GM04503 (cell line): ENCODE measurements around the gene HPDL.
A peak's percentile ranks its signal among the peaks of the same experiment; 100 is the strongest.
"Not testable (repeated sequence)": the region's sequence is repeated elsewhere in the genome, so short reads cannot be mapped to it uniquely, and the experiment has no call there.

ENCODE experiments used
- DNase-seq: peaks from one replicate; pipeline ENCODE4 v3.0.0-alpha.2; 2012; ENCODE audit warnings: low read depth

The HPDL gene

DNA sequence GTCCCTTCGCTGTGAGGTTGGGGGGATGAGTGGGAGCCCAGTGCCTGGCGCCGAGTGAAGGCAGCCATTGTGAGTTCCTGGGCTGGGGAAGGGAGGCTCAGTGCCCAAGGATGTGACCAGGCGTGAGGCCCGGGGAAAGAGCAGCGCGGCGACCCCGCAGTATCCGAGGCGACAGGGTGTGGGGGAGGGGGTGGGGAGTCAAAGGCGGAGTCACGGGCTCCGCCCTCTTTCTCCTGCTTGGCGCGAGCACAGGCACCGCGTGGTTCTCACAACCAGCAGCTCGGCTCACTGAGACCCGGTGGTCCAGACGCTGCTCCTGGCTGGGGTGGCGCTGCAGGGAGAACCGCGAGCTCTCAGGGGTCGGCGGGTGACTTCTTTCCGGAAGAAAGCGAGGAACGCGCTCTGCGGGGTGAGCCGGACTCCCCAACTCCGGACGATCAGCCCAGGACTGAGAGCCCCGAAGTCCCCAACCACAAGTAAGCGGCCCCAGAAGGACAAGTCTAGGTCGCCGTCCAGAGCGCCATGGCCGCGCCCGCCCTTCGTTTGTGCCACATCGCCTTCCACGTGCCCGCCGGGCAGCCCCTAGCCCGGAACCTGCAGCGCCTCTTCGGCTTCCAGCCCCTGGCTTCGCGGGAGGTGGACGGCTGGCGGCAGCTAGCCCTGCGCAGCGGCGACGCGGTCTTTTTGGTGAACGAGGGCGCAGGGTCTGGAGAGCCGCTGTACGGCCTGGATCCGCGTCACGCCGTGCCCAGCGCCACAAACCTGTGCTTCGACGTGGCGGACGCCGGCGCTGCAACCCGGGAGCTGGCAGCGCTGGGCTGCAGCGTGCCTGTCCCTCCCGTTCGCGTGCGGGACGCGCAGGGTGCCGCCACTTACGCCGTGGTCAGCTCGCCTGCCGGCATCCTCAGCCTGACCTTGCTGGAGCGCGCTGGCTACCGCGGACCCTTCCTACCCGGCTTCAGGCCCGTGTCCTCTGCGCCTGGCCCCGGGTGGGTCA lies at the start of gene HPDL:
Gene HPDL (plus strand): TSS at position 269 of the 997 bp plus-strand sequence. CDS start 254 bp downstream, at position 523.
- DNase-seq: no peak

DNA sequence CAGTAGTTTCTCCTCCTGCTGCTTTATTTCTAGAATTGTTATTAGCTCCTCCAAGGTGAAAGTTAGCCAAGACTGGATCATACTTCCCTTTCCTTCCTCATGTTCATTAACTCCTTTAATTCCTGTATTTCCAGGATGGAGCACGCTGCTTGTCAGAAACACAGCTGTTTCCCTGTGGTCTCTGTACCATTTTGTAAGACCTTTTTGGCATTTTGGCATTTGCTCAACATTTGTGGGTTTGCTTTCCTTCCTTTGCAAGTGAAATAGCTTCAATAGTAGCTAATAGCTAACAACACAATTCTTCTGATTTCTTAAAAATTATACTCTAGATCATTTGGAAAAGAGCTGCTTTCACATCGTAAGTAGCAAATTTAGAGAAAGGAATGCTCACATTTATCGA lies 44.3 kb upstream of the HPDL start:
- no peak for DNase-seq

DNA sequence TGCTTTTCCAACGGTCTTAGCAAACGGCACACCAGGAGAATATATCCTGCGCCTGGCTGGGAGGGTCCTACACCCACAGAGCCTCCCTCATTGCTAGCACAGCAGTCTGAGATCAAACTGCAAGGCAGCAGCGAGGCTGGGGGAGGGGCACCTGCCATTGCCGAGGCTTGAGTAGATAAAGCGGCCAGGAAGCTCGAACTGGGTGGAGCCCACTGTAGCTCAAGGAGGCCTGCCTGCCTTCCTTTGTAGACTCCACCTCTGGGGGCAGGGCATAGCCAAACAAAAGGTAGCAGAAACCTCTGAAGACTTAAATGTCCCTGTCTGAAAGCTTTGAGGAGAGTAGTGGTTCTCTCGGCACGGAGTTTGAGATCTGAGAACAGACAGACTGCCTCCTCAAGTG lies 41.8 kb upstream of the HPDL start:
- not testable (repeated sequence) for DNase-seq

DNA sequence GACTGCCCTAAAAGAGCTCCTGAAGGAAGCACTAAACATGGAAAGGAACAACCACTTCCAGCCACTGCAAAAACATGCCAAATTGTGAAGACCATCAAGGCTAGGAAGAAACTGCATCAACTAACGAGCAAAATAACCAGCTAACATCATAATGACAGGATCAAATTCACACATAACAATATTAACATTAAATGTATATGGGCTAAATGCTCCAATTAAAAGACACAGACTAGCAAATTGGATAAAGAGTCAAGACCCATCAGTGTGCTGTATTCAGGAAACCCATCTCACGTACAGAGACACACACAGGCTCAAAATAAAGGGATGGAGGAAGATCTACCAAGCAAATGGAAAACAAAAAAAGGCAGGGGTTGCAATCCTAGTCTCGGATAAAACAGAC lies 40.2 kb upstream of the HPDL start:
- DNase-seq: not testable (repeated sequence)

DNA sequence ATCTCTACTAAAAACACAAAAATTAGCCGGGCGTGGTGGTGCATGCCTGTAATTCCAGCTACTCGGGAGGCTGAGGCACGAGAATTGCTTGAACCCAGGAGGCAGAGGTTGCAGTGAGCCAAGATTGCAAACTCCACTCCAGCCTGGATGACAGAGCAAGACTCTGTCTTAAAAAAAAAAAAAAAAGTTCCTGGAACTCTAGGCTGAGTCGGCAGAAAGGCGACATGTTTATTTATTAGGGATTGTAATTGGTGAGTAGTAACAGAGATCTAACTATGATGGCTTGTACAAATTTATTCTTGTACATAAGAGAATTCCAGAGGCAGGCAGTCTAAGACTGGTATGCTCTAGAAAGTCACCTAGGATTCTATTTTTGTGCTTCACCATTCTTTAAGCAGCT lies 35.7 kb upstream of the HPDL start:
- not testable (repeated sequence) for DNase-seq

DNA sequence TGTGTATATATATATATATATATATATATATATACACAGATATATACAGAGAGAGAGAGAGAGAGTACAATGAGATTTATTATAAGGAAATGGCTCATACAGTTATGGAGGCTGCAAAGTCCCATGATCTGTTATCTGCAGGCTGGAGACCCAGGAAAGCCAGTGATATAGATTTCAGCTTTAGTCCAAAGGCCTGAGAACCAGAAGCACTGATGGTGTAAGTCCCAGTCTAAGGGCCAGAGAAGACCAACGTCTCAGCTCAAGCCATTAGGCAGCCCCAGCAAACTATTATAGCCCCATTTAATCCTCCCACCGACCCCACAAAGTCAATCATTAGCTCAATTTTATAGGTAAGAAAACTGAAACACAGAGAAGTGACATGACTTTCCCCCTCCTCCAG lies 35.0 kb upstream of the HPDL start:
- no peak for DNase-seq

DNA sequence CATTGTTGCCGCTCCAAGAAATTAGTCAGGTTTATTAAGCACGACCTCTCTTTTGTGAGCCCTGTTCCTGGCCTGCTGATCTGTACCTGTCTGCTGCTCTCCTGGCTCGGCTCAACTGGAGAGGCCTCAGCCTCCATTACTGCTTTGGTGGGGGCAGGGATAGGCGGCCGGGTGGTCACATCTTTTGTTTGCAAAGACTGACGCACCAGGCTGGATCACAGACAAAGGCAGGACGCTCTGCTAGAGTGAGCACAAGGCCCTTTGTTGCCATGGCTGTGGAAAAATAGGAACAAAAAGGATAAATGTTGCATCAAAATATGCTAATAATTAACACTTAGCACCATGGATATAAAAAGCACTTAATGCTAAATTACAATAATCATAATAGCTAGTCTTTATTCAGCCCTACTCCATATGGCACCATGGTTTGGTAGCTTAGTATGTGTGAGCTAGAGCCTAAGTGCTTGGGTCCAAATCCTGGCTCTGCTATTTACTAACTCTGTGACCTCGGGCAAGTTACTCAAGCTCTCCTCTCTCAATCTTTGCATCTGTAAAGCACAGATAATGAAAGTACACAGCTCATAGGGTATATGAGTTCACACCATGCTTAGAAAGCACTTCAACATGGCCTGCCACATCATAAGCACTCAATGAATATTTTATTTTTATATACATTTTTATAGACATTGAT lies 28.9 kb upstream of the HPDL start:
- no peak for DNase-seq

DNA sequence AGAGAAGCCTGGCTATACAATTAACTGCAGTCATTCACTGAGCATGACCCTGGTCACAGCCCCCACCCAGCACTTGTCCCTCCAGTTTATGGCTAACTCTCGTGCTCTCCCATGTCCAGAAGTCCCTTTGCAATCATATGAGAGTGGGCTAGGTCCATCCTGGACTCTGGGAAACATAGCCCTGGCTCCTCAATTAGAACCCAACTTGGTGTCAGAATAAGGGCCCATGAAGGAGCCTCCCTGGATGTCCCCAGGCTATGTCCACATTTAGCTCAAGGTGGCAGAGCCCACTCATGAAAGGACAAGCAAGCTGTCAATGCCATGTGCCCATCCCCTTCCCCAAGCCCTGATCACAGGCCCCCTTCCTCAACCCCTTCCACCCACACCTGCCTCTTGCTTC lies 27.4 kb upstream of the HPDL start:
- DNase-seq: no peak

DNA sequence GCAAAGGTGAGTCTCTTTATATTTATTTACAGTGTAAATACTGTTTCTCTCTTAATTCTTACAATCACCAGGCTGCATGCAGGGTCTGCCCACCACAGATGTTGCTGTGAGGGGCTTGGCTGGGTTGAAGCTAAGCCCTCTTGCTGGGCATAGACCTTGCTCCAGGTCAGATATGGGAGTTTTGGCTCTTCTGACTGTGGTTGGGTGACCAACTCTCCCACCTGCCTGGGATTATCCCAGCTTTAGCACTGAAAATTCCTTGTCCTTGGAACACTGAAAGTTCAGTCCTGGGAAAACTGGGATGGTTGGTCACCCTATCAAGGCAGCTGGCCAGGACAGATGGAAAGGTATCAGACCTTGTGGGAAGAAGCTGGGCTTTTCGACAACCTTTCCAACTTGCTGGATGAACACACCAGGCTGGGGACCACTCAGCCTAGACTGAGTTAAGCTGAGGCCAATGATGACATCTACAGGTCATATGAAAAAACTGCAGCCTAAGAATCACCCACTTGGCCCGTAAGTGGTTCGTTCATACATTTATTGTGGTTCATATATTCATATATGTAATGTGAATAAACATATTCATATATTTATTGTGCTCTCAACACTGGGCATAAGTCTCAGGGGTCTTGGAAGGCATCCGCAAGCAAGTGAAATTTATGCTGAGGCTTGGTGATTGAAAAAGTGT lies 26.6 kb upstream of the HPDL start:
- DNase-seq: no peak

DNA sequence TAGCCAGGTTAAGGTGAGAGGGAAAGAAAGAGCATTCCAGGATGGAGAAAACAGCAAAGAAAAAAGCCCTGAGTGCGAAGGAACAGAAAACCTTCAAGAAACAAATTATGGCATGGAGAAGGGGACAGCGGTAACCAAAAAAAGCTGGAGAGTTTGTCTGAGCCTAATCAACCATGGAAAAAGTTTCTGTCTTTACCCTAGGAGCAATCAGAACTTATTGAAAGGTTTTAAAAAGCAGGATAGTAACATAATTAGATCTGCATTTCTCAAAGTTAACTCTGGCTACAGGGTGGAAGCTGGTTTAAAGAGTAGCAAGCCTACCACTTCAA lies 26.1 kb upstream of the HPDL start:
- DNase-seq: no peak

DNA sequence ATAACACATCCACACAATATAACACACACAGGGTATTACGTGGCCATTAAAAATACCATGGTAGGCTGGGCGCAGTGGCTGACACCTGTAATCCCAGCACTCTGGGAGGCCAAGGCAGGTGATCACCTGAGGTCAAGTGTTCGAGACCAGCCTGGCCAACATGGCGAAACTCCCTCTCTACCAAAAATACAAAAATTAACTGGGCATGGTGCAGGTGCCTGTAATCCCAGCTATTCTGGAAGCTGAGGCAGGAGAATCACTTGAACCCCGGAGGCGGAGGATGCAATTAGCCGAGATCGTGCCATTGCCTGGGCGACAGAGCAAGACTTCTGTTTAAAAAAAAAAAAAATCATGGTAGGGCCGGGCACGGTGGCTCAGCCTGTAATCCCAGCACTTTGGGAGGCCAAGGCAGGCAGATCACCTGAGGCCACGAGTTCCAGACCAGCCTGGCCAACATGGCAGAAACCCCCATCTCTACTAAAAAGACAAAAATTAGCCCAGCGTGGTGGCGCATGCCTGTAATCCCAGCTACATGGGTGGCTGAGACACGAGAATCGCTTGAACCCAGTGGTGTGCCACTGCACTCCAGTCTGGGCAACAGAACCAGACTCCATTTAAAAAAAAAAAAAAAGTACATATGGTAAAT lies 24.1 kb upstream of the HPDL start:
- no peak for DNase-seq

DNA sequence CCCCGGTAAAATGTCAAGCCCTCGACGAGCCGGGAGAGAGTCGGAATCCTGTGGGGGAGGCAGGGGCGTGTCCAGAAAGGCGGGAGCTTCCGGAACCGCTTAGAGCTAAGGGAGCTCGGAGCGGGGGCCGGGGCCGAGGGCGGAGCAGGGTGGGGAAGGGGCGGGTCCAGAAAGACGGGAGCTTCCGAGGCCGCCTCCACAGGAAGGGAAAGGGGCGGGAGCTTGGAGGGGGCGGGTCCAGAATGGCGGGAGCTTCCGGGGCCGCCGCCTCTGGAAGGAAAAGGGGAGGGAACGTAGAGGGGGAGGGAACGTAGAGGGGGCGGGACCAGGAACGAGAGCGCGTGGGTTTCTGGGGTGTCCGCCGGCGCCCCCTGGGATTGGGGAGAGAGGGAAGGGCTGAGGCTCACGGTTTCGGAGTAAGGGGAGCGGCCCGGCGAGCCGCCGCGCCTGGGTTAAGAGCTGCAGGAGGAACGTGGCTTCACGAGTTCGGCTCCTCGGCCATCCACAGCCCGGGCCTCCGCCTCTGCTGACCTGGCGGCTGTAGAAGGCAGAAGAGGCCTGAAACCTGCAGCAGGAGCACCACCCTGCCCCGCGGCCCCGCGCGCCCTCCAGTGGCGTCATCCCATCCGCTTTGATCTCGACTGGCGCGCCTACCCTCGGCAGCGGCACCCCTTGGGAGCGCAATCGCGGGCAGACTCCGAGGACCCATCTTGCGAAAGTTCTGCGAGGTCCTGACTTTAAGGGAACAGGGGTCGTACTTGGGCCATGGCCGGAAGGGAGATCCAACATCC lies 23.0 kb upstream of the HPDL start:
- DNase-seq: peak; percentile 81

DNA sequence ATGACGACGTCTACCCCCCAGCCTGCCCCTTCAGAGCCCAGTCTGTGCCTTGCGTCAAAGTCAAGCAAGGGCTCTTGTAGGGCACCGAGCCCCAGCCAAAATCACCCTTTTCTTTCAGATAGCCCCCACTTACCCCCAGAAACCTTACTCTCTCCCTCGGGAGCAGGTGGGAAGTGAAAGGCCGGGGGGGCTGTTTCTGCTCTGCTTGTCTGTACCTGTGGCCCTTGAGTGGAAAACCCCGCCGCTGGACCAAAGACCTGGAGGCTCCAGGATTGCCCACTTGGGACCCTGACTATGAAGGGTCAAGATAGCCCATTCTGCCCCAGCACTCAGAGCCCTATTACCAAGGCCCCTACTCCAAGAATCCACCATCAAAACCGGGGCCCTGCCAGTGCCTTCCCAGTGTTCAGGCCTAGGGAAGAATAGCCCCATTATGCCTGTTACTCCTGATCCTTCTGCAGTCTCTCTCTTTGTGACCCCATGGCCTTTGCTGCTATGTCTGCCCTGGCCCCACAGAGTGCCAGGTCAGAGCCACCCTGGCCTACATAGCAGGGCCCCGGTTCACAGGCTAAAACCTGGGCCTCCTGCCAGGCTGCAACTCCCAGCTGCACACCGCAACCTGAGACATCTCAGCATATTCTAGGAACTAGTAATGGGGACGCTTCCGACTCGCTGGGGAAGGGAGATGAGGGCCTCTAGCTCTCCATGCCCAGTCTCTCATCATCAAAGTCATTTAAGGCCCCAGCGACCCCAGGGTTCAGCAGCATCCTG lies 22.2 kb upstream of the HPDL start:
- no peak for DNase-seq

DNA sequence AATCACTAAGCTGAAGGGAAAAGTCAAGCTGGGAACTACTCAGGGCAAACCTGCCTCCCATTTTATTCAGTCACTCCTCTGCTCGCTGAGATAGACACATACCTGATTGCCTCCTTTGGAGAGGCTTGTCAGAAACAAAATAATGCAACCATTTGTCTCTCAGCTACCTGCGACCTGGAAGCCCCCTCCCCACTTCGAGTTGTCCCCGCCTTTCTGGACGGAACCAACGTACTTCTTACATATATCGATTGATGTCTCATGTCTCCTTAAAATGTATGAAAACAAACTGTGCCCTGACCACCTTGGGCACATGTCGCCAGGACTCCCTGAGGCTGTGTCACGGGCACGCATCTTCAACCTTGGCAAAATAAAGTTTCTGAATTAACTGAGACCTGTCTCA lies 21.5 kb upstream of the HPDL start:
- DNase-seq: no peak

DNA sequence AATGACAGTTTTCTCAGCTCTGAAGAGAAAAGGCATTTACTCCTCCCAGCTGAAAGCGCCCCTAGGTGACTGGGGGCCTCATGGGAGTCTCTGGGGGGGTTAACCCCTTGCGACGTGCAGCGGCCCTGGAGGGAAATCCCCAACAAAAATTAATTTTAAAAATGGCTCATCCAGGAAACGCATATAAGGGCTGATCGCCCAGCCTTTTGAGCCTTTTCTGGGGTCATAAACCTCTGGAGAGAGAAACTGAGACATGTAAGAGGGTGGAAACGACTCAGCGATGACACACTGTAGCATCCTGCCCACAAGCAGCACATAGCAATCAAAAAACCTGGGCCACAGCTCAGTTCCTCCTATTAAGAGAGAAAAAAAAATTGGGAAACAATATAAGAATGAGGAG lies 20.4 kb upstream of the HPDL start:
- DNase-seq: no peak

DNA sequence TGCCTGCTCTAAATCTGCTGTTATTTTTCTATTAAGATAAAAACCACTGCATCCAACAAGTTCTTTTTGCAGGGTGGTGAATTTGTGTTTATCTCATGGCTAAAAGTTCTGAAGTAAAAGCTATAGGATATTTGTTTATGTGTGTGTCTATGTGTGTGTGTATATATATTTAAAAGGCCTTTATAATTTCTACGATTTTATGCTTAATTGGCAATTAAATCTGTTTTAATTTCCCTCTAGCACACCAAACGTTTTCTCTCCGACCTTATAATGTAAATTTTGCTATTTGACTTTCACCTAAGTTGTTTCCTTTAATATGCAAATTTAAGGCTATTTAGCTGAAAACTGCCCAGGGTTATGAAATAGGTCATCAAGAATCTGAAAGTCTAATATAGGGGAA lies 19.8 kb upstream of the HPDL start:
- DNase-seq: no peak

DNA sequence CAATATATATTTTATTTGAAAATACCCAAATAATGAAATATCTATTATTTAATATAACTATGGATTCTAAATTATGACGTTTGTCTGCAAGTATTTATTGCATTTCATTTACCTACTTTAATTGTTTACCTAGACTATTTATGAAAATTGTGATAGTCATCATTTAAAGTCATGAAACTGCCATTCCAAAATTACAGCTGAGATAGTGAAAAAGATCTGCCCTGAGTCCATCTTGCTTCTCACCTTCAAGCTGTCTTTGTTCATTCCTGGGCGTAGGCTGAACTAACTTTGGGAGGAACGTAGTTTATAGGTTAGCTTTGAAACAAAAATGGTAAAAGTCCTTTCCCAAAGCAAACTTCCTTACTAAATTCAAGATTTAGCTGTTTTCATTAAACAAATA lies 12.4 kb upstream of the HPDL start:
- DNase-seq: no peak

DNA sequence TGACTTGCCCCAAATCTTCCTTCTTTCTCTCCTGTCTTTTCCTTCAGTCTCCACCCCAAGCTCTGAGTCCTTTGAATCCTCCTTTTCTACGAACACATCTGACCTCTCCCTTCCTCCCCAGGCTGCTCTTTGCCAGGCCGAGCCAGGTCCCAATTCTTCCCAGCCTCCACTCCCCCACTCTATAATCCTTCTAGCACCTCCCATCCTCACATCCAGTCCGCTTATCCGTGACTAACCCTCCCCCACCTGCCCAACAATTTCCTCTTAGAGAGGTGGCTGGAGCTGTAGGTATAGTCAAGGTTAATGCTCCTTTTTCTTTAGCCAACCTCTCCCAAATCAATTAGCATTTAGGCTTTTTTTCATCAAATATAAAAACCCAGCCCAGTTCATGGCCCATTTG lies 9.5 kb upstream of the HPDL start:
- no peak for DNase-seq

DNA sequence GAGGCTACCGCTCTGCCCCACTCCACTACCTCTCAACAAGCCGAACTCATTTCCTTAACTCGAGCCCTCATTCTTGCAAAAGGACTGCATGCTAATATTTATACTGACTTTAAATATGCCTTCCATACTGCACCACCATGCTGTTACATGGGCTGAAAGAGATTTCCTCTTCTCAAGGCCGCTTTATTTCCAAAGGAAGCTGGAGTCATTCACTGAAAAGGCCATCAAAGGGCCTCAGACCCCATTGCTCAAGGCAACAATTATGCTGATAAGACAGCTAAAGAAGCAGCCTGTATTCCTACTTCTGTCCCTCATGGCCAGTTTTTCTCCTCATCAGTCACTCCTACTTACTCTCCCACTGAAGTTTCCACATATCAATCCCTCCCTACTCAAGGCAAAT lies 6.9 kb upstream of the HPDL start:
- DNase-seq: no peak

DNA sequence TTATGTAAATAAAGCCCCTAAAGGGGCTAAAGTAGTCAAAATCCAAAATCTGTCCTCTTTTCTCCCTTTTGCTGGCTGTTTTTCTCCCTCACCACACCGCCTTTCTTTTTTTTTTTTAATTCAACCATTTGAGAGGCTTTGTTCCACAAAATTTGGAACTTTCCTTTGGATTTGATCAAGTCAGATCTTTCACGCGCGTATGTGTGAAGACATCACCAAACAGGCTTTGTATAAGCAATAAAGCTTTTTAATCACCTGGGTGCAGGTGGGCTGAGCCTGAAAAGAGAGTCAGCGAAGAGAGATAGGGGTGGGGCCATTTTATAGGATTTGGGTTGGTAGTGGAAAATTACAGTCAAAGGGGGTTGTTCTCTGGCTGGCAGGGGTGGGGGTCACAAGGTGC lies 5.3 kb upstream of the HPDL start:
- DNase-seq: no peak
